ENCODE results near the gene NPL.

NPL gene

DNA sequence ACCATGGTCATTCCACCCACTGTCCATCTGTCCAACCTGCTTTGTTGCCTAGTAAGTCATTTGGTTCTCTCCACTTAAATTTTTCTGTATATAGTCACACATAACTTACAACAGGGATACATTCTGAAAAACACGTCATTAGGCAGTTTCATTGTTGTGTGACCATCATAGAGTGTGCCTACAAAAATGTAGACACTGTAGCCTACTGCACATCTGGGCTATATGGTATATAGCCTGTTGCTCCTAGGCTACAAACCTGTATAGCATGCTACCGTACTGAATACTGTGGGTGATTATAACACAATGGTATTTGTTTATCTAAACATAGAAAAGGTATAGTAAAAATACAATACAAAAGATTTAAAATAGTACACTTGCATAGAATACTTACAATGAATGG, 10.0 kb upstream of the NPL start:
- DNase-seq = no peak

DNA sequence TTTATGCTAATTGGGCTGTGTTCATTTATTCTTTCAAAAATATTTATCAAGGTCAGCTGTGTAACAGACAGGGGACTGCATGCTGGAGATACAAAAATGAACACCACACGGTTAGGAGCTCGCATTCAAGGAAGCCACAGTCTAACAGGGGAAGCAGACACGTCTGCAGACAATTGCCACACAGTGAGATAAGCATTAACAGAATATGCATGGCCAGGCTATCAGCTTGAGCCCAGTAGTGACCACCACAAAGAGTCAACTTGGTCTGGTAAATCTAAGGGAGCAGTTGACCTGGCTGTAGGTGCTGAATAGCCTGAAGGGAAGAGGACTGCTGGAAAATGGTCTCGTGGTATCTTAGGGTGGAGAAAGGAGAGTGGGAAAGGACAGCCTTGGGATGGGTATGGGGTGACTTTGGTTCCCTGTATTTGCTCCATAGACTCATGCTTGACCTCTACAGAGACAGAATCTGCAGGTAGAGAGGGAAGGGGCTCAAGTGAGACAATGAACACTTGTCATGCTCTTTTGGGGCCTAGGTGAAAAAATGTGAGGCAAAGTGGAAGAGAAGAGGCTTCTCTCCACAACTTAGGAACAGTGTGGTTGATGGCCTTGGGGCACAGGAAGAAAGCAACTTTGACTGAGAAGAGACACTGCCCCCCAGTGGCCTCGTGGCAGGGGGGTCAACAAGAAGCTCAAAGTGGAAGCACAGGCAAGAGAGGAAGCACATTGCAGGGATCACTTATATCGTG, 7.6 kb upstream of the NPL start:
- DNase-seq = peak; percentile 61

DNA sequence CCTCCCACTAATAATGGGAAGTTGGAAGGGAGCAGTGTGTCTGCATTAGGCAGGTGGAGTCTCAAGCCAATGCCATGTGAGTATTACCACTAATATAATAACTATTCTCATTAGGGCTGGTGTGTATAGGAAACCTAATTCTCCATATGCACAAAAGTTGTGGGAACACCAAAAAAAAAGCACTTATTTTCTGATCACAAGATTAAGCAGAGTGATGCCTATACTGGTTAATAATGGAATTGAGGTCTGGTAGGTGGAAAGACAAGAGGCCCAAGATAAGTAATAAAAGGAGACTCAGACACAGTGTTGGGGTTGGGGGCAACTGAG, 7.0 kb upstream of the NPL start:
- no peak for DNase-seq

DNA sequence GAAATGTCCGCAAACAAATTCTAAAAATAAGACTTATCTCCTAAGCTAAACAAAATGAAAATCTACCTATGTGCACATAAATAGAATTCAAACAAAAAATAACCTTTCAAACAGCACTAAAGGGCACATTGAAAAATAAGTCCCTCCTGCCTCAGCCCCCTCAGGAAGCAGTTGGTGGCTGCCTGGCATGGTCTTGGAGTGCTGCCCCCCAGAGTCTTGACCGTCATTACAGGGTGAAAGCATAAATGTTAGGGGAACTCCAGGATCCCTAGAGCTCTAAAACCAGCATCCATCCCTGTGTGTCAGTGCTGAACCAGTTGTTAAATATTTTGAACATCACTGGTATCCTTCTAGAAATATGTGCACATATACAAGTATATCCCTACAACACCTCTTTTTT, 6.5 kb upstream of the NPL start:
- DNase-seq = no peak

DNA sequence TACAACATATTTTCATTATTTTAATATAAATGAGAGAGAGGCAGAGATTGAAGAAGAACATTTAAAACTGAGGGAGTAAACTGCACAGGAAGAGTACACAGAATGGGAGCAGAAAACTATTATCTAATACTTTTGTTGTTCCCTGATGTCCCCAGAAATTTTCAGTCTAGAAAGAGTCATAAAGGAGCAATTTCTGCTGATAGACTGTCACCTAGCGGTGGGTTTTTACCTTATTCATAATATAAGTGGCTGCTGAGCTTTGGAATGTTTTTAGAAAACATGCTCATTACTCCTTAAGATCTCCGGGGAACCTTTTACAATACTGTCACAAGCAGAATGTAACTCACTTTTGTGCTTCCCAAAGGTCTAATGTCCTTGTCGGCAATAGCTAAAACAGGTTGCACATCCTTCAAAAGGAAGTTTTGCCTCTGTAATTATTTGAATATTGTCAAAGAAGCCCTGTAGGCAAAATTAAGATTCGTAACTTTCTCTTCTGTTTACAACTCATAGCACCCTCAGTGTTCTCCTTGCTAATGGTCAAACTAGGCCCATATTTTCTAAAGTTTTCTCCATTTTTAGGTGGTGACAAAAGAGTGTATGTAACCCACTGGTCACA, 4.9 kb upstream of the NPL start:
- peak; percentile 65 for DNase-seq

DNA sequence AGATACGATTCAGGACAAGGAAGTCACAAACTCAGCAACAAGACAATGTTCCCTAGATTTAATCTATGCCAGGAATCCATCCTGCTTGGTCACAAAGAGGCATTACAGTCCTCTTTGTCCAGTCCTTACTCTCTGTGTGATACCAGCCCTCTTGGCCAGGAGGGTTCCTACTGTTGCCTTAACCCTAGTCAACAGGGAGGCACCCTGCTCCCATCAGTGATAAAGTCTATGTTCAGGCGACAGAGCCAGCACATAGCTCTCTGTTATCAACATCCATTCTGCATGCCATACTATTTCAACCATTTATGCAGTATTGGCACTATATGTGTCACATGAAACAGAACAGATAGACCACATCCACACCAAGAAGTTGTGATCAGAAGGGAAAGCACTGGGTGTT, 4.4 kb upstream of the NPL start:
- no peak for DNase-seq

DNA sequence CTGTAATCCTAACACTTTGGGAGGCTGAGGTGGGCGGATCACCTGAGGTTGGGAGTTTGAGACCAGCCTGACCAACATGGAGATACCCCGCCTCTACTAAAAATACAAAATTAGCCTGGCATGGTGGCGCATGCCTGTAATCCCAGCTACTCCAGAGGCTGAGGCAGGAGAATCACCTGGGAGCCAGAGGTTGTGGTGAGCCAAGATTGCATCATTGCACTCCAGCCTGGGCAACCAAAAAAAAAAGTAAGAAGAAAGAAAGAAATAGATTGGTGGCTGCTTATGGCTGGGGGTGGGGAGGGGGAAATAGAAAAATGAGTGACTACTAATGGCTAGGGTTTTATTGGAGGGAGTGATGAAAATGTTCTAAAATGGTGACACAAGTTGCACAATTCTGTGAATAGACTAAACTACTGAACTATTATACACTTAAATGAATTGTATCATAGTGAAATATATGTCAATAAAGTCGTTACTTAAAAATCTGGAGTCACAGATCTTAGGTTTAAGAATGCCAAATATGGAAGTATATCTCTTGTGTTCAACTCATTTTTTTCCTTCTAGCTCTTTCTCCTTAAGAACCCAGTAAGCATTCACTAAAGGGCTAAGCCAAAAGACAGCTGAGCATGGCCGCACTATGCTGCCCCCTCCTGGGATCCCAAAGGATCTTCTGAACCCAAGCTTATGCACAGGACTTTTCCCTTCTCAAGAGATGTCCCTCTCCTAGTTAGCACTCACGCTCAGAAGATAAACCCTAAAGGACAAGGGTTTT, 3.2 kb upstream of the NPL start:
- DNase-seq = peak; percentile 35

DNA sequence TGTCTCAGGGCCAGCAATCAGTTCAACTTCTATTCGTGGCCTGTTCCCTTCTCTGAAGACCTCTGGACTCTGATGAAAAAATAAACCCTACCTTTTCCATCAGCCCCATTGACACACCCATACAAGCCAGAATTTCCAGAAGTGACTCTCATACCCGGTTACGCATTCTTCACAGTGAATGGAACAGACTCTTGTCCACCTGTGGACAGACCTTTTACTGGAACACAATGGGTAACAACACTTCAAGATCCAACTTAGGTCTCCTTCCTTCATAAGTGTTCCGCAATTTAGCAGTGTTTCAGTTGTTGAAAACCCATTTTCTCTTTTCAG, 2.6 kb upstream of the NPL start:
- no peak for DNase-seq

DNA sequence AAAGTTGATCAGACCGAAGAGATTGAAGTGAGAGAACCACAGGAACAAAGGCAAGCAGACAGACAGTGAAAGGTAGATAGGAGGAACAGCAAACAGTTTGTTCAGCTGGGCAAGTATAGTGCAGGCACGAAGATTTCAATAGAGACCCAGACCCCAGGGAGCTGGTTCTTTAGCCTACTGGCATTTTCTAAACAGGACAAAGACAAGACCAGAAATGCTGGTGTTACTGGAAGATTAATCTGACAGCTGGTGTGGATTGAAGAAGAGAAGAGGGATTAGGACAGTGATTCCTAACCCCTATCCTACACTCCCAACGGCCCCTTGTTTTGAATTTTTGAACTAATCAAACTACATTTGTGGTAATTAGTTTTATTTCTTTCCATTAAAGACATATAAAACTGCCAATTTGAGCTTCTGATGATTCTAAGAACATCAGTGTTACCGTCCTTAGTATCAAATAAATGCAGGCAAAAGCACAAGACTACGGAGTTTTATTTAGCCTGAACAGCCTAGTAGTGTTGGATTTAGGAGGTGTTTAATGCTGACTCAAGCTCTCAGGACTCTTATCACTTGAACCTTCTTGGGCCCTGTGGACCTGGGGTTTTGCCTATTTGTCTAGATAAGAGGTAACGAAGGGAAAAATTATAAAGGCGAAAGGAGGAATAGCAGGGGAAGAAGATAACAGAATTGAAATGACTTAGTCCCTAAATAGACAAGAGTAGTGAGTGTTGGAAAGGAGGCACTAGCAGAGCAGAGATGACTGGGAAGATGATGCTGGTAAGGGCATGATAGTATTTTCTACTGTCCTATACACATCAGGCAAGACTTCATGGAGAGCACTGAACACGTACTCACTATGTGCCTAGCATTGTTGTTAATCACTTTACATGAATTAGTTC, 2.0 kb downstream of the NPL start:
- no peak for DNase-seq

DNA sequence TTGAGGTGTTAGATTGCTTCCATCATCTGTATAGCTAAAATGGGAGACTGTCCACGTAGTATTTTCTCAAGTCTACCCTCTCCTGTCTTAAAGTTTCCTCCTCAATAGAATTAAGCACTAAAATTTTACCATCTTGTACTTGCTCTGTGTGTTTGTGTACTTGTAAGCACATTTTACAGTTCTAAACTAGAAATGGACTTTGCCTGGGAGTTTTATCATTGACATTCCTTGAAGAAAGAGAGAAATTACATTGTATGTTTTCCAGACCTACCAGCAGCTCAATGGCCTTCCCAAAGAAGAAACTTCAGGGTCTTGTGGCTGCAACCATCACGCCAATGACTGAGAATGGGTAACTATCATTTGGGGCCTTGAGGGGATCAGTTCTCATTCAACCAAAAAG, 4.5 kb downstream of the NPL start:
- no peak for DNase-seq

DNA sequence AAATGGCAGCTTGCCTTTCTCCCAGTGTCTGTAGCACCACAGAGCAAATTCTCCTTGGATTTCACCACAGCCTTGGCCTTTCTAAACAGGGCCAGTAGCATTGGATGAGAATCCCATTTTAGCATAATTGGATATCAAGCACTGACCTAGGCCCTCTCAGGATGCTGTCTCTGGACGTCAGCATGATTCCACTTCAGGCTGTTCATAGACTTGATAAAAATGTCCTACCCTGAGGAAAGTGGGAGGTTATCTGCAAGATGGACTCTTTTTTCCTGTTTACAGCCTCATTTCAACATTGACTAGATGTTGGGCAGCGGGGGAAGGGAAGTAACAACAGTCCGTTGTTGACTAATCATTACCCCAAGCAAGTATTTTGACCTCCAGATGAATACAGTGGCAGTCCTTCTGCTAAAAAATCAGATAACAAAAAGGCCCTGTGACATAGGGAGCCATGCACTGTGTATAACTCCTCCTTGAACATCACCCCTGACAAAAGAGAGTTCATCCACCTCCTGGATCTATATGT, 5.2 kb downstream of the NPL start:
- DNase-seq = no peak

DNA sequence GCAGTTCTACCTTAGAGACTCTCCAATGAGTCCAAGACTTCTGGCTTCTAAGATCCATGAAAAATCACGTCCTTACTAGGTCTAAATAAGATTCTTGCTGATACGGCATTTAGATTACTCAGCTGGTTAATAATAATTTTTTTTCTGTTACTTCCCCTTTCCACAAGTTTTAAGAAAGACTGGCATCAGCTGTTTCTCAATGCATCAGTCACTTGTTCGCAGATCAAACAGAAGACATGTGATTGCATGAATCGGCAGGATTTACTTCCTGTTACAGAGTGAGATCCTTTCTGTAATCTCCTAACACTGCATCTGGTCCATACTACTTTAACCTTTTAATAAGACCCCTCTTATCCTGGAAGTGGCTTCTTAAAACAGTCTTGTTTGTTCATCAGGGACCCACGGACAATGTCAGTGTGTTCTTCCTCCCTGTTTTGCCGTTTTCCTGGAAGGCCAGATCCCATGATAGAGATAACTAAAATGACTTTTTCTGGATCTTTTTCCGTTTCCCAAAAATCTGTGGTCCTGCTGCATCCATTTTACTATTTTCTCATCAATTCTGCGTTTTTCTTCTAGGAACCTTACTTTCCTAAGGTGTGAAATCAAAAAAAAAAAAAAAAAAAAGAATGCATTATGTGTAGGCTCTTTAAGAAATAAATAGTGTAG, 6.1 kb downstream of the NPL start:
- DNase-seq = no peak

DNA sequence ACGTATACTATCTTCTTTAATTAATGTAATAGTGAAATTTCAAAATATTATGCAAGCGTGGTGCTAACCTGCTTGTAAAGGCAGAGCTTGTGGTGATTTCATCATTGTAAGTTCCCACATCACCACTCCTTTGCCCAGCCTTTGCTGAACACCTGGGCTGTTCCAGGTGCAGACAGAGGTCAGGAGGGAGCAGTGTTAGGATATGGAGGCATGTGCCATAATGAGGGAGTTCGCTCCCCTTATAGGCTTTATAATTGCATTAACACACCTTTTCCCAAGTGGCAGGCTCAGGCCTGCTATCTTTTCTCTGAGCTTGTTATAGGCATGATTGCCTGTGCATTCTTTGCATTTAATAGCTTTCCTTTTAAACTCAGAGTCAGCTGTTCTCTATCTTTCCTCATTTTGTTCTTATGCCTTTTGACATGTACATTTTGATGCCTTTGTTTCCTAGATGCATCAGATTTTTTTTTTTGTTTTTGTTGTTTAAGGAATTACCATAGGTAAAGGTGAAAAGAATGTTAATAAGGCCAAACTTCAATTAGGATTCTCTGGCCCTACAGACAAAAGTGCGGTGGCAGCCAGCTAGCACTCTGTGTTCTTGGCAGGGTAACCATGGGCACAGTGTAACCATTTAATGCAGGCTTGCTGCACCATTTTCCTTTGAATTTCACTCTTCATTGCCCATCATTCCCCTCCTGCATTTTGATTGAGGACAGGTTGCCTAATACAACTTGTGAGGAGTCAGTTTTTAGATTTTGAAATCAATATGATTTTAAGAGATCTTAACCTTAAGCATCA, 12.6 kb downstream of the NPL start:
- DNase-seq = no peak

DNA sequence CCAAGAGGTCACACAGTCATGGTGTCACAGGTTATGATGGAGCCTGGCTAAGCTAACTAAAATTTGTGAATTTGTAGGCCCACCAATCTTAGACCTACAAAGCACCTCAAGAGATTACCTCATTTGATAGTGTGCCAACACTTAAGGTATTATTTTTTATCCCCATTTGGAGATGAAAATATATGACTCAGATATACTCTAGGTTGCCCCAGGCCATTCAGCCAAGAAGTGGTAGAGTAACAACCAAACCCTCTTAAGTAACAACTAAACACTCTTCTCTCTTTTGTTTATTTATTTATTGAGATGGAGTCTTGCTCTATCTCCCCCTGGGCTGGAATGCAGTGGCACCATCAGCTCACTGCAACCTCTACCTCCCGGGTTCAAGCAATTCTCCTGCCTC, 14.3 kb downstream of the NPL start:
- no peak for DNase-seq

DNA sequence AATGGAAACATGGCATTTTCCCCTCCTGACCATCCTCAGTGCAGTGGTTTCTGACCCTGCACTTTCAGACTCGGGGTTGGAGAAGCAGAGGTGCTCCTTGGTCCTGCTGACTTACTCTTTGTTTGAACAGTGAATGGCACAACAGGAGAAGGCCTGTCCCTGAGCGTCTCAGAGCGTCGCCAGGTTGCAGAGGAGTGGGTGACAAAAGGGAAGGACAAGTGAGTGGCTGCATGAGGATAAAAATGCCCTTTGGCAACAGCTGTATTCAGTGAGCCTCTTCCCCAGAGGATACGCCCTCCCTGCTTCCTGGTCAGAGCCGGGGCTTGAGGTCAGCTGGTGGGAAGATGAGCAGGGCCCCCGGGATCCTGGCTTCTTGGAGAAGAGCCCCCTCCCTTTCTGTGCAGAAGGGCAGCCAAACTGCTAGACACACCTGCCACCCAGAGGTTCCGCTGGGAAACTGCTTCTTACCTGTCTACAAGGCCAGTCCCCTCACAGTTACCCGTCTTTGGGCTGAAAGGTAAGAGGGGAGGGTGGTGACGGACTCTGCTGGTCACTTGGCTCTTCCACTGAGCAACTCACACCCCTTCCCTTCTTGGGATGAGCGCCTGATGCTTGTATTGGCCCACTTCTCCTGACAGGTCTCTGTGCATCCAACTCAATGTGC, 16.6 kb downstream of the NPL start:
- no peak for DNase-seq

DNA sequence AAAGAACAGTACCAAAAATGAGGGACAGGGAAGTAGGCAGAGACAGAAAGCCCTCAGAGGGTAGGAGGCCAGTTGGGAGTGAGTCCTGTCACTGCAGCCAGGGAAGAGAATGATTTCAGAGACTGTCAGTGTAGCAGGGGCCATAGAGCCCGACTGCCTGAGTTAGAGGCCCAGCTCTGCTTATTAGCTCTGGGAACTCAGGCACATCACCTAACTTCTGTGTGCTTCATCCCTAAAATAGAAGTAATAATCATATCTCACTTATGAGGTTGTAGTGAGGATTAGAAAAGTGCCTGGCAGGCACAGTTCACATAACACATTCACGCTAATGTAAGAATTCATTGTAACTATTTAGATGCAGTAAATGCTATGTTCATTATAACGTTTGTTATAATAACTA, 18.3 kb downstream of the NPL start:
- no peak for DNase-seq

DNA sequence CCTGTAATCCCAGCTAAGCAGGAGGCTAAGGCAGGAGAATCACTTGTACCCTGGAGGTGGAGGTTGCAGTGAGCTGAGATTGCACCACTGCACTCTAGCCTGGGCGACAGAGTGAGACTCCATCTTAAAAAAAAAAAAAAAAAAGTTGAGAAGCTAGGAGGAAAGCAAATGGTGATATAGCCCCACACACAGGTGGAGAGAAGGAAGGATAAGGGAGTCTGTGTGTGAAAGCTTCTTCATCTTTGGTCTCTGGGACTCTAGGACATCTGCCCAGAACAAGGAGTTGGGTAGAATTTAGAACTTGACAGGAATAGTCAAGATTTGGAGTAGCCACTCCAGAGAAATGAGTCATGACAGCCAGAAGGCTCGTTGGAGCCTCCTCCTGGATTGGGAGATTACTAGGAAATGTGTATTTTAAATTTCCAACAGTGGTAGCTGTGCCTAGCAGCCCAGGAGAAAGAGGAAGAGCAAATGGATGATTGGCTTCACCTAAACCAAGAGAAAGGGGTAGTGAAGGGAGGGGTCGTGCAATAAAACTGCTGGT, 19.9 kb downstream of the NPL start:
- DNase-seq = no peak

DNA sequence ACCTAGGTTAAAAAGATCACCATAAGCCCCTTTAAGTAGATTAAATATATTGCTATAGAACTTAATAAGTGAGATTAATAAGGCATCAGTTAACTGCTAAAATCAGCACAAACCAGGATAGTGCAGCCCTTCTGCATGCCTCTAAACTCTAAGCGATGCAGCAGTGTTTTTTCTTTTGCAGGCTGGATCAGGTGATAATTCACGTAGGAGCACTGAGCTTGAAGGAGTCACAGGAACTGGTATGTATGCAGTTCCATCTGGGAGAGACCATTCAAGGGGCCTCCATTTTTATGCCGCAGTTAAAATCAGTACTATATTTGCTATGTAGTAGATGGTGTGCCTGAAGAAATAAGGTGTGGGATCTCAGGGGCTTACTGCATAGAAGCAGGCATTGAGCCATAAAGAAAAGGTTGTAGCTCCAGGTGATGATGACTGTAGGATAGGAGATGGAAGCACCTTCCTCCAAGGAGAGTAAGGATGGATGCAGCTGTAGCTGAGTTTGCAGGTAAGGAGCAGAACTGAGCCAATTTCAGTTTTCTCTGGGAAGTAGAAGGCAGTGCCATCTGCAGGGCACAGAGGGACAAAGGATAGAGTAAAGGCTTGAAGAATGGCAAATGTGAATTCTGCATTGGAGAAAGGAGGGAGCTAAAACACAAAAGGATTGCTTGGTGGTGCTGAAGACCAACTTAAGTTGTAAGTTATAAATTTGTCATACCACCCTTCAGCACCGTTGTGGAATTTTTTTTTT, 22.6 kb downstream of the NPL start:
- DNase-seq = no peak

DNA sequence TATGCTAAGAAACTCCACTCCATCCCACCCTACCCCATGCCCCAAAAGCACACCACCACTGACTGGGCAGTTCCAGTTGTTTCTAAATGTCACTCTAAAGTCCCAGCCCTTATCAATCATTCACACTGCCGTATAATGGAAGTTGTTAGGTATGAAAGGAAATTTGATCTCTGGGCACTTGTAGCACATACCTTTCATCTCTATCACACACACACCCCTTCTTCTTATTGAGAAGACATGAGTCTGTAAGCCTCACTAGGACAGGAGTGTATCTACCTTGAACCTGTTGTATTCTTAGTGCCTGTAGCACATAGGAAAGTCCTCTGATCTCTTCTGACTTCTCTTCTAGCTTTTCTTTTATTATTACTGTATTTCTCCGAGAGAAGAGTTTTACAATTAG, 27.3 kb downstream of the NPL start:
- DNase-seq = no peak

DNA sequence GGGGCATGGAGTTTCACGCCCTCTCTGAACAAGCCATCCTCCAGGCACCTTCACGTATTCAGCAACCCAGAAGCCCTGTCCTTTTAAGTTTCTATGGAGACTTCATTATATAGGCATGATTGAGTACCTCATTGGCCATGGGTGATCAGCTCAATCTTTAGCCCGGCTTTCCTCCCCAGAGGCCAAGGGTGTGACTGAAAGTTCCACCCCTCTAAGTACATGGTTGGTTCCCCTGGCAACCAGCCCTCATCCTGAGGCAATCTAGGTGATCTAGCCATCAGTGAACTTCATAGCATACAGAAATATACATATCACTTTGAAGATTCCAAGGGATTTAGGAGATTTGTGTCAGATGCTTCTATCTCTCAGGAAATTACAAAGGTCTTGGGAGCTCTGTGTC, 28.2 kb downstream of the NPL start:
- no peak for DNase-seq

Measured in NCI-H774 (cell line).